GM06990 (cell line): ENCODE measurements around the gene ISOC2.

Experiments
- DNase-seq: peaks from one replicate; pipeline ENCODE4 v3.0.0-alpha.2; 2011; ENCODE audit not compliant: insufficient read length; ENCODE audit errors: extremely low read depth
- H3K27me3 ChIP-seq: replicated peaks from 2 replicates; pipeline ENCODE4 v1.6.0; 2011; ENCODE audit warnings: low read length; ENCODE audit not compliant: control insufficient read depth, insufficient read depth
- H3K36me3 ChIP-seq: 2 replicates; pipeline ENCODE4 v1.5.1; 2011; ENCODE audit warnings: low read length; ENCODE audit not compliant: control insufficient read depth, insufficient read depth
- H3K4me3 ChIP-seq: replicated peaks from 2 replicates; pipeline ENCODE4 v1.5.1; 2011; ENCODE audit warnings: low read depth, mild to moderate bottlenecking, control low read depth, low read length
- CTCF ChIP-seq: IDR thresholded peaks from 2 replicates; pipeline ENCODE4 v1.5.1; 2011; ENCODE audit warnings: low read length, control low read depth, mild to moderate bottlenecking, inconsistent platforms; ENCODE audit not compliant: insufficient read depth, poor library complexity, severe bottlenecking

The ISOC2 gene

GRCh38 chr19:55491546-55492360, 30.3 kb upstream of the ISOC2 start:
- DNase-seq = no peak

GRCh38 chr19:55490478-55491432, 29.3 kb upstream of the ISOC2 start:
- H3K27me3 ChIP-seq = no peaks in the 10 kb centered on the region; the same call in 1 of the 2 replicates
- no peaks in the 10 kb centered on the region for H3K36me3 ChIP-seq
- no peak overlapping the region for H3K4me3 ChIP-seq
- DNase-seq = no peak
- TF ChIP-seq CTCF = no peak

More at GRCh38 chr19:55491546-55492360, 30.3 kb upstream of the ISOC2 start:
- H3K4me3 ChIP-seq = no peak overlapping the region
- H3K36me3 ChIP-seq = no peaks in the 10 kb centered on the region
- TF ChIP-seq CTCF = no peak
- no peaks in the 10 kb centered on the region; the same call in 1 of the 2 replicates for H3K27me3 ChIP-seq

- no peak for DNase-seq
- Histone ChIP-seq H3K27me3 (no peaks in the 10 kb centered on the region; the same call in 1 of the 2 replicates), H3K36me3 (no peaks in the 10 kb centered on the region), H3K4me3 (no peak overlapping the region)
- no peak for TF ChIP-seq CTCF
Measured at GRCh38 chr19:55489711-55490477, 28.5 kb upstream of the ISOC2 start.

- Histone ChIP-seq H3K27me3 (no peaks in the 10 kb centered on the region), H3K4me3 (no peak overlapping the region), H3K36me3 (no peaks in the 10 kb centered on the region)
- DNase-seq = no peak
- no peak for TF ChIP-seq CTCF
Measured at GRCh38 chr19:55488986-55489710, 27.7 kb upstream of the ISOC2 start.
